Endothelial cell (in vitro differentiated cells): ENCODE data around the gene KDM1A. TPM values are rescaled to one million over a fixed set of nuclear protein-coding genes. Genes with fewer than 3 reads are reported as not detected.

Source experiments
- DNase-seq: peaks from one replicate; pipeline ENCODE4 v3.0.0; 2021; ENCODE audit warnings: low spot score
- H3K27ac Mint-ChIP-seq: one replicate; pipeline ENCODE4 v1.8.0; 2021; ENCODE audit warnings: mixed read lengths, inconsistent platforms; ENCODE audit not compliant: unreplicated experiment
- H3K27me3 Mint-ChIP-seq: one replicate; pipeline ENCODE4 v1.8.0; 2021; ENCODE audit warnings: mild to moderate bottlenecking, moderate library complexity, mixed read lengths, inconsistent platforms; ENCODE audit not compliant: unreplicated experiment
- H3K36me3 Mint-ChIP-seq: one replicate; pipeline ENCODE4 v1.8.0; 2021; ENCODE audit warnings: mild to moderate bottlenecking, low read depth, mixed read lengths, inconsistent platforms; ENCODE audit not compliant: unreplicated experiment
- H3K4me1 Mint-ChIP-seq: one replicate; pipeline ENCODE4 v1.8.0; 2021; ENCODE audit warnings: mild to moderate bottlenecking, mixed read lengths, inconsistent platforms; ENCODE audit not compliant: unreplicated experiment
- H3K4me3 Mint-ChIP-seq: one replicate; pipeline ENCODE4 v1.8.0; 2021; ENCODE audit warnings: mild to moderate bottlenecking, mixed read lengths, inconsistent platforms; ENCODE audit not compliant: unreplicated experiment
- H3K9me3 Mint-ChIP-seq: one replicate; pipeline ENCODE4 v1.8.0; 2021; ENCODE audit warnings: mixed read lengths, inconsistent platforms; ENCODE audit not compliant: unreplicated experiment
- CTCF ChIP-seq: fragments of 200-600 bp; sonication (generic); IDR thresholded peaks from one replicate; pipeline ENCODE4 v1.5.0; 2021; ENCODE audit warnings: antibody characterized with exemption; ENCODE audit not compliant: unreplicated experiment
- total RNA-seq: library from RNA; stranded (reverse); fragmentation: NEBNext Ultra II Directional; extraction: Animal tissue kit (Norgen Biotek cat#: 25700); gene quantifications from one replicate; pipeline ENCODE4 v1.2.1, GENCODE V29; 2021; ENCODE audit not compliant: unreplicated experiment

The KDM1A gene
- total RNA-seq, 1 donor from 2014 or later, result 105 TPM

- Mint-ChIP-seq H3K4me3 (peak overlapping the region; percentile 99), H3K36me3 (peaks cover 8% of the 10 kb centered on the region), H3K27me3 (peaks cover 8% of the 10 kb centered on the region), H3K9me3 (no peaks in the 10 kb centered on the region), H3K4me1 (peaks cover 20% of the 10 kb centered on the region), H3K27ac (peak overlapping the region; percentile 93)
- DNase-seq, result peak; percentile 57
- no peak for TF ChIP-seq CTCF
Observed at GRCh38 chr1:23019863-23020625, 776 bp downstream of the KDM1A start.

GRCh38 chr1:23020706-23021405 lies 1.6 kb downstream of the KDM1A start:
- Mint-ChIP-seq H3K4me3 (peak overlapping the region; percentile 99), H3K27ac (no peak overlapping the region), H3K4me1 (peaks cover 20% of the 10 kb centered on the region), H3K36me3 (peaks cover 8% of the 10 kb centered on the region), H3K27me3 (peaks cover 8% of the 10 kb centered on the region), H3K9me3 (no peaks in the 10 kb centered on the region)
- DNase-seq, result no peak
- no peak for TF ChIP-seq CTCF

- H3K4me1 Mint-ChIP-seq, result peaks cover 20% of the 10 kb centered on the region
- H3K27ac Mint-ChIP-seq, result no peak overlapping the region
- DNase-seq, result no peak
- TF ChIP-seq CTCF, result no peak
- peaks cover 8% of the 10 kb centered on the region for H3K27me3 Mint-ChIP-seq
- no peak overlapping the region for H3K4me3 Mint-ChIP-seq
- peaks cover 8% of the 10 kb centered on the region for H3K36me3 Mint-ChIP-seq
- H3K9me3 Mint-ChIP-seq, result no peaks in the 10 kb centered on the region
Observed at GRCh38 chr1:23021834-23022233, 2.6 kb downstream of the KDM1A start.

DNA sequence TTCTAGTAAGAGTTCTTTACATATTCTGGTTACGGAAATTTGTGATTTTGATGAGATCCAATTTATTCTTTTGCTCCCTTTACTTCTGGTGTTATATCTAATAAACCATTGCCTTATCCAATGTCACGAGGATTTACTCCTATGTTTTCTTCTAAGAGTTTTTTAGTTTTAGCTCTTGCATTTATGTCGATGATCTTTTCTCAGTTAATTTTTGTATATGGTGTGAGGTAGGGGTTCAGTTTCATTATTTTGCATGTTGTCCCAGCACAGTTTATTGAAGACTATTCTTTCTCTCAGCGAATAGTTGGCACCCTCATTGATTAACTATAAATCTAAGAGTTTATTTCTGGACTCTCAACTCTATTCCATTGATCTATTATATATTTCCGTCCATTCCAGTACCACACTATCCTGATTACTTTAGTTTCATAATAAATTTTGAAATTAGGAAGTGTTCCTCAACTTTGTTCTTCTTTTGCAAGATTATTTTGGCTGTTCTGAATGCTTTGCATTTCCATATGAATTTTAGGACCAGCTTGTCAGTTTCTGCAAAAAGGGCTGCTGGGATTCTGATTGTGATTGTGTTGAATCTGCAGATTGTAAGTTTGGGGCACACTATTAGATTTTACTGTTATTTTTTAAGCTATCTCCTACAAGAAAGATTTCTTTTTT lies 4.0 kb downstream of the KDM1A start:
- Mint-ChIP-seq H3K27me3 (peaks cover 5% of the 10 kb centered on the region), H3K27ac (no peak overlapping the region)

More for the DNA sequence above, 4.0 kb downstream of the KDM1A start:
- Mint-ChIP-seq H3K4me1 (peaks cover 17% of the 10 kb centered on the region), H3K36me3 (peaks cover 8% of the 10 kb centered on the region), H3K9me3 (no peaks in the 10 kb centered on the region), H3K4me3 (no peak overlapping the region)
- TF ChIP-seq CTCF, result no peak
- DNase-seq, result no peak
